Stromal cell of bone marrow (primary cell): Measurements from ENCODE around the gene SLC25A45.

Experiments used
- DNase-seq: peaks from one replicate; pipeline ENCODE4 v3.0.0-alpha.2; 2012; ENCODE audit warnings: low read depth

The SLC25A45 gene

GRCh38 chr11:65389294-65389980 is 7.0 kb upstream of the SLC25A45 start:
- no peak for DNase-seq

GRCh38 chr11:65388731-65389130 is 6.3 kb upstream of the SLC25A45 start:
- no peak for DNase-seq

- peak; percentile 79 for DNase-seq
Observed at GRCh38 chr11:65386307-65387140, 4.1 kb upstream of the SLC25A45 start, which contains the start of gene FRMD8. TSS of gene FRMD8 (plus strand) at chr11:65386637. CDS start at chr11:65387037, 400 bp downstream.

GRCh38 chr11:65384301-65384889 is 1.9 kb upstream of the SLC25A45 start:
- no peak for DNase-seq

GRCh38 chr11:65383778-65384177 is 1.3 kb upstream of the SLC25A45 start:
- no peak for DNase-seq

- DNase-seq: no peak
Observed at GRCh38 chr11:65382804-65383368, 440 bp upstream of the SLC25A45 start.

- DNase-seq: no peak
Observed at GRCh38 chr11:65381716-65382032, 772 bp downstream of the SLC25A45 start.

GRCh38 chr11:65380460-65381119 is 1.9 kb downstream of the SLC25A45 start:
- DNase-seq: no peak

- no peak for DNase-seq
Observed at GRCh38 chr11:65379698-65380459, 2.6 kb downstream of the SLC25A45 start.

- DNase-seq: no peak
Observed at GRCh38 chr11:65378928-65379638, 3.4 kb downstream of the SLC25A45 start.

- DNase-seq: no peak
Observed at GRCh38 chr11:65378208-65378927, 4.1 kb downstream of the SLC25A45 start.

GRCh38 chr11:65377777-65378176 is 4.7 kb downstream of the SLC25A45 start:
- no peak for DNase-seq

- DNase-seq: no peak
Observed at GRCh38 chr11:65377036-65377435, 5.4 kb downstream of the SLC25A45 start.

GRCh38 chr11:65376138-65376713 is 6.2 kb downstream of the SLC25A45 start:
- DNase-seq: no peak

GRCh38 chr11:65375012-65375411 is 7.4 kb downstream of the SLC25A45 start:
- no peak for DNase-seq

- no peak for DNase-seq
Observed at GRCh38 chr11:65373839-65374580, 8.4 kb downstream of the SLC25A45 start.

- no peak for DNase-seq
Observed at GRCh38 chr11:65370659-65371049, 11.8 kb downstream of the SLC25A45 start.

GRCh38 chr11:65366340-65366773 is 16.1 kb downstream of the SLC25A45 start:
- peak; percentile 69 for DNase-seq

GRCh38 chr11:65363770-65364169 is 18.7 kb downstream of the SLC25A45 start:
- no peak for DNase-seq
